H9 (cell line): Measurements from ENCODE around the gene OLFM4. TPM values are rescaled to one million over a fixed set of nuclear protein-coding genes. Genes with fewer than 3 reads are reported as not detected.

Experiments
- DNase-seq: peaks from one replicate; pipeline ENCODE4 v3.0.0-alpha.2; 2017
- H2AFZ ChIP-seq: one replicate; pipeline ENCODE4 v1.6.1; 2013; ENCODE audit warnings: mild to moderate bottlenecking, low read length, control low read depth, moderate library complexity
- H2AK5ac ChIP-seq: 2 replicates; pipeline ENCODE4 v1.6.1; 2013; ENCODE audit warnings: low read length, control low read depth, mixed read lengths; ENCODE audit not compliant: insufficient read length
- H2BK120ac ChIP-seq: one replicate; pipeline ENCODE4 v1.6.1; 2013; ENCODE audit warnings: low read depth, mild to moderate bottlenecking, low read length, control low read depth, inconsistent platforms; ENCODE audit not compliant: poor library complexity, severe bottlenecking
- H2BK12ac ChIP-seq: 2 replicates; pipeline ENCODE4 v1.6.1; 2013; ENCODE audit warnings: low read length, control low read depth, mixed read lengths, low read depth; ENCODE audit not compliant: insufficient read length
- H2BK15ac ChIP-seq: 2 replicates; pipeline ENCODE4 v1.6.1; 2013; ENCODE audit warnings: low read depth, low read length, control low read depth
- H2BK20ac ChIP-seq: one replicate; pipeline ENCODE4 v1.6.1; 2013; ENCODE audit warnings: low read depth, mild to moderate bottlenecking, low read length, control low read depth, inconsistent platforms; ENCODE audit not compliant: poor library complexity, severe bottlenecking
- H2BK5ac ChIP-seq: 2 replicates; pipeline ENCODE4 v1.6.1; 2013; ENCODE audit warnings: low read length, control low read depth, mixed read lengths; ENCODE audit not compliant: insufficient read length
- H3K14ac ChIP-seq: 2 replicates; pipeline ENCODE4 v1.6.1; 2013; ENCODE audit warnings: low read length, control low read depth; ENCODE audit not compliant: insufficient read depth
- H3K18ac ChIP-seq: 2 replicates; pipeline ENCODE4 v1.6.1; 2013; ENCODE audit warnings: low read depth, mild to moderate bottlenecking, mixed read lengths, low read length, control low read depth; ENCODE audit not compliant: insufficient read length
- H3K23ac ChIP-seq: 2 replicates; pipeline ENCODE4 v1.6.1; 2013; ENCODE audit warnings: low read length, control low read depth, mixed read lengths, low read depth; ENCODE audit not compliant: insufficient read length
- H3K23me2 ChIP-seq: 2 replicates; pipeline ENCODE4 v1.6.1; 2013; ENCODE audit warnings: low read depth, mild to moderate bottlenecking, mixed read lengths, low read length, control low read depth; ENCODE audit not compliant: insufficient read length, poor library complexity, severe bottlenecking
- H3K27ac ChIP-seq: 2 replicates; pipeline ENCODE4 v1.5.1; 2013; ENCODE audit warnings: low read length, control low read depth, mixed read lengths, low read depth; ENCODE audit not compliant: insufficient read length
- H3K27me3 ChIP-seq: 2 replicates; pipeline ENCODE4 v1.6.1; 2013; ENCODE audit warnings: low read length, control low read depth, inconsistent platforms; ENCODE audit not compliant: insufficient read depth
- H3K4ac ChIP-seq: 2 replicates; pipeline ENCODE4 v1.6.1; 2013; ENCODE audit warnings: low read depth, mild to moderate bottlenecking, control low read depth, inconsistent platforms, low read length, moderate library complexity
- H3K4me1 ChIP-seq: 2 replicates; pipeline ENCODE4 v1.6.1; 2013; ENCODE audit warnings: low read length, control low read depth, inconsistent platforms; ENCODE audit not compliant: insufficient read depth
- H3K4me2 ChIP-seq: 2 replicates; pipeline ENCODE4 v1.6.1; 2013; ENCODE audit warnings: low read length, control low read depth, mixed read lengths; ENCODE audit not compliant: insufficient read length, insufficient read depth
- H3K56ac ChIP-seq: 2 replicates; pipeline ENCODE4 v1.6.1; 2013; ENCODE audit warnings: low read depth, mild to moderate bottlenecking, mixed read lengths, low read length, control low read depth; ENCODE audit not compliant: insufficient read length
- H3K79me1 ChIP-seq: 2 replicates; pipeline ENCODE4 v1.6.1; 2013; ENCODE audit warnings: low read depth, mild to moderate bottlenecking, moderate library complexity, low read length, control low read depth, inconsistent platforms; ENCODE audit not compliant: insufficient read depth, poor library complexity, severe bottlenecking
- H3K79me2 ChIP-seq: 2 replicates; pipeline ENCODE4 v1.6.1; 2013; ENCODE audit warnings: low read length, control low read depth, inconsistent platforms; ENCODE audit not compliant: insufficient read depth
- H3K9ac ChIP-seq: 2 replicates; pipeline ENCODE4 v1.6.1; 2013; ENCODE audit warnings: low read length, control low read depth, mixed read lengths; ENCODE audit not compliant: insufficient read length; ENCODE audit errors: extremely low read depth
- H3K9me3 ChIP-seq: one replicate; pipeline ENCODE4 v1.6.1; 2013; ENCODE audit warnings: low read depth, low read length, inconsistent platforms; ENCODE audit not compliant: control insufficient read depth
- H3T11ph ChIP-seq: one replicate; pipeline ENCODE4 v1.6.1; 2013; ENCODE audit warnings: mild to moderate bottlenecking, low read length, control low read depth, inconsistent platforms
- H4K20me1 ChIP-seq: one replicate; pipeline ENCODE4 v1.6.1; 2013; ENCODE audit not compliant: control insufficient read depth, insufficient read length, insufficient read depth
- H4K5ac ChIP-seq: 2 replicates; pipeline ENCODE4 v1.6.1; 2013; ENCODE audit warnings: low read depth, mild to moderate bottlenecking, mixed read lengths, low read length, control low read depth; ENCODE audit not compliant: insufficient read length
- H4K8ac ChIP-seq: replicated peaks from 2 replicates; pipeline ENCODE4 v1.6.1; 2013; ENCODE audit warnings: low read length, control low read depth, mixed read lengths, low read depth; ENCODE audit not compliant: insufficient read length
- H4K91ac ChIP-seq: 2 replicates; pipeline ENCODE4 v1.6.1; 2013; ENCODE audit warnings: low read depth, mild to moderate bottlenecking, moderate library complexity, mixed read lengths, low read length, control low read depth; ENCODE audit not compliant: insufficient read length
- H3K27ac Mint-ChIP-seq, 3 experiments: 2 replicates in 2 of 3; 3 replicates in 1 of 3; pipeline ENCODE4 v1.8.0; 2020 to 2021; ENCODE audit warnings: mixed read lengths in 3 of 3, mild to moderate bottlenecking in 1 of 3, moderate library complexity in 1 of 3
- H3K27me3 Mint-ChIP-seq: 2 replicates; pipeline ENCODE4 v1.8.0; 2021; ENCODE audit warnings: low read depth, mild to moderate bottlenecking, moderate library complexity, mixed read lengths
- H3K36me3 Mint-ChIP-seq, 3 experiments: 2 replicates in 2 of 3; 3 replicates in 1 of 3; pipeline ENCODE4 v1.8.0; 2020 to 2021; ENCODE audit warnings: low read depth in 3 of 3, mixed read lengths in 3 of 3; ENCODE audit not compliant: insufficient read depth in 1 of 3
- H3K4me1 Mint-ChIP-seq, 2 experiments: 2 replicates each; pipeline ENCODE4 v1.8.0; 2020; ENCODE audit warnings: mixed read lengths in 2 of 2
- H3K4me3 Mint-ChIP-seq, 2 experiments: 2 replicates in 1 of 2; 3 replicates in 1 of 2; pipeline ENCODE4 v1.8.0; 2020 to 2021; ENCODE audit warnings: mild to moderate bottlenecking in 2 of 2, mixed read lengths in 2 of 2, moderate library complexity in 1 of 2
- H3K9me3 Mint-ChIP-seq, 2 experiments: 2 replicates in 1 of 2; 3 replicates in 1 of 2; pipeline ENCODE4 v1.8.0; 2020; ENCODE audit warnings: mild to moderate bottlenecking in 2 of 2, mixed read lengths in 2 of 2, moderate library complexity in 1 of 2
- CTCF ChIP-seq: fragments of 200-600 bp; sonication (generic); conservative IDR thresholded peaks from 3 replicates; pipeline ENCODE4 v1.8.0; 2021; ENCODE audit warnings: antibody characterized with exemption, mild to moderate bottlenecking
- WGBS: extraction: QIAGEN DNeasy Blood & Tissue Kit; methylation state at CpG from one replicate; pipeline ENCODE4 v1.1.7; 2013; ENCODE audit warnings: missing lambda C conversion rate, low lambda C conversion rate, mixed read lengths; ENCODE audit not compliant: insufficient read length; ENCODE audit errors: extremely low coverage; 5-methylcytosine and 5-hydroxymethylcytosine counted together
- long read RNA-seq: library from polyadenylated mRNA; unstranded; transcript quantifications from one replicate; pipeline ENCODE4 v2.0.0, GENCODE V29; 2020
- total RNA-seq: library from RNA; stranded (reverse); gene quantifications from 2 replicates; pipeline ENCODE4 v1.2.1, GENCODE V29; 2021

OLFM4 gene
- not detected in 2 replicates for total RNA-seq
- long read RNA-seq = 0 reads

- no peak within 1 kb of the TSS for H3T11ph ChIP-seq
- H3K14ac ChIP-seq = no peak within 1 kb of the TSS; the same call in 1 of the 2 replicates
- no peak within 1 kb of the TSS for H4K5ac ChIP-seq
- H3K56ac ChIP-seq = no peak within 1 kb of the TSS
- H2AFZ ChIP-seq = no peak within 1 kb of the TSS
- H3K9ac ChIP-seq = no peak within 1 kb of the TSS
- no peak within 1 kb of the TSS for H3K4ac ChIP-seq
- H2BK12ac ChIP-seq = no peak within 1 kb of the TSS
- 0 out of 2 replicates have a peak, but pooled peaks cover 2% of the 10 kb centered on the region for H3K4me1 ChIP-seq
- DNase-seq = peak; percentile 34
- H2BK15ac ChIP-seq = no peak within 1 kb of the TSS
- H3K4me2 ChIP-seq = no peak within 1 kb of the TSS
- H2BK5ac ChIP-seq = no peak within 1 kb of the TSS
- no peak within 1 kb of the TSS for H3K23ac ChIP-seq
- no peak within 1 kb of the TSS; a peak in 1 of 7 replicates for H3K27ac Mint-ChIP-seq
- H3K27me3 Mint-ChIP-seq = peaks cover 6% of the 10 kb centered on the region
- H3K23me2 ChIP-seq = no peaks in the 10 kb centered on the region
- no peak within 1 kb of the TSS for H4K91ac ChIP-seq
- H4K20me1 ChIP-seq = no peaks in the 10 kb centered on the region
- no peak within 1 kb of the TSS for H3K4me3 Mint-ChIP-seq
- no peak within 1 kb of the TSS for H2AK5ac ChIP-seq
- H3K9me3 Mint-ChIP-seq = no peaks in the 10 kb centered on the region
- no peak within 1 kb of the TSS for H3K27ac ChIP-seq
- H4K8ac ChIP-seq = no peak within 1 kb of the TSS
- H2BK120ac ChIP-seq = peak within 1 kb of the TSS; percentile 38
- TF ChIP-seq CTCF = no peak
- H3K27me3 ChIP-seq = no peaks in the 10 kb centered on the region
- H3K4me1 Mint-ChIP-seq = peaks cover 13 to 26% of the 10 kb centered on the region in 2 experiments
- no peaks in the 10 kb centered on the region for H3K79me1 ChIP-seq
- H2BK20ac ChIP-seq = no peak within 1 kb of the TSS
- no peaks in the 10 kb centered on the region for H3K9me3 ChIP-seq
- WGBS = no CpG with 5 or more reads among the region's 9 CpGs
- no peaks in the 10 kb centered on the region for H3K79me2 ChIP-seq
- no peak within 1 kb of the TSS for H3K18ac ChIP-seq
- H3K36me3 Mint-ChIP-seq = no peaks in the 10 kb centered on the region
These were observed at the start of gene OLFM4 for GRCh38 chr13:53028637-53029203. Gene OLFM4 (plus strand): TSS chr13:53028813. CDS start chr13:53028837, 24 bp downstream.
